T-helper 9 cell (primary cell): ENCODE measurements around the gene REG1A.

Source experiments
- DNase-seq: peaks from one replicate; pipeline ENCODE4 v3.0.0-alpha.2; 2020

The REG1A gene

GRCh38 chr2:79128406-79128805, 8.1 kb downstream of the REG1A start:
- DNase-seq, result no peak

GRCh38 chr2:79129260-79129659, 9.0 kb downstream of the REG1A start:
- DNase-seq, result no peak

GRCh38 chr2:79129804-79130203, 9.5 kb downstream of the REG1A start:
- no peak for DNase-seq

- DNase-seq, result no peak
These were observed 11.4 kb downstream of the REG1A start for GRCh38 chr2:79131687-79132086.

GRCh38 chr2:79138385-79138784, 18.1 kb downstream of the REG1A start:
- no peak for DNase-seq

- no peak for DNase-seq
These were observed 19.1 kb downstream of the REG1A start for GRCh38 chr2:79139423-79139822.

GRCh38 chr2:79155826-79156476, 35.7 kb downstream of the REG1A start:
- no peak for DNase-seq

- DNase-seq, result no peak
These were observed 38.7 kb downstream of the REG1A start for GRCh38 chr2:79159030-79159429.

GRCh38 chr2:79159653-79160052, 39.4 kb downstream of the REG1A start, which contains the start of gene REG3A:
Gene REG3A, minus strand, starts transcription at chr2:79159753. Its CDS starts 348 bp downstream, at chr2:79159405.
- no peak for DNase-seq

GRCh38 chr2:79162132-79162531, 41.8 kb downstream of the REG1A start:
- DNase-seq, result no peak

GRCh38 chr2:79162801-79163200, 42.5 kb downstream of the REG1A start:
- DNase-seq, result no peak

GRCh38 chr2:79171348-79171958, 51.2 kb downstream of the REG1A start:
- DNase-seq, result no peak
